Nephron progenitor cell (in vitro differentiated cells): ENCODE data around the gene PTPRK.

Experiments
- DNase-seq: peaks from one replicate; pipeline ENCODE4 v3.0.0; 2021
- H3K27ac Mint-ChIP-seq: 2 replicates; pipeline ENCODE4 v1.8.0; 2021; ENCODE audit warnings: mild to moderate bottlenecking, moderate library complexity, mixed read lengths
- H3K27me3 Mint-ChIP-seq: 2 replicates; pipeline ENCODE4 v1.8.0; 2021; ENCODE audit warnings: mild to moderate bottlenecking, low read depth, mixed read lengths; ENCODE audit not compliant: poor library complexity
- H3K36me3 Mint-ChIP-seq: 2 replicates; pipeline ENCODE4 v1.8.0; 2021; ENCODE audit warnings: low read depth, mixed read lengths
- H3K4me1 Mint-ChIP-seq: 2 replicates; pipeline ENCODE4 v1.8.0; 2021; ENCODE audit warnings: mixed read lengths
- H3K4me3 Mint-ChIP-seq: 2 replicates; pipeline ENCODE4 v1.8.0; 2021; ENCODE audit warnings: mild to moderate bottlenecking, moderate library complexity, mixed read lengths
- H3K9me3 Mint-ChIP-seq: 2 replicates; pipeline ENCODE4 v1.8.0; 2021; ENCODE audit warnings: mild to moderate bottlenecking, moderate library complexity, mixed read lengths
- TF ChIP-seq, protein P1 (sequence below): fragments of 200-600 bp; sonication (generic); IDR thresholded peaks from 2 replicates; pipeline ENCODE4 v1.5.0; 2021; ENCODE audit warnings: antibody characterized with exemption

The PTPRK gene

DNA sequence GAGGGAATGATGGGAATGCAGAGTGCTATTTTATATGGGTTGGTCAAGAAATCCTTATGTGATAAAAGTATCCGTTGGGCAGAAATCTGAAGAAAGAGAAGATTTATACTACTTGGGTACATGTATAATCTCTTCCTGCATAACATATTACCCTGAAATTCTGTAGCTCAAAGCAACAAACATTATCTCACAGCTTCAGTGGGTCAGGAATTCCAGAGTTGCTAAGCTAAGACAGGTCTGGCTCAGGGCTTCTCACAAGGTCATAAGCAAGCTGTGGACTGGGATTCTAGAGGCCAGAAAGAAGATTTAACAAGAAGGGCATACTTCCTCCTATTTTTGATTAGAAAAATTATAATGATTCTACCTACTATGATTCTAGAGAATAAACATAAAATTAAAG lies 447.0 kb downstream of the PTPRK start:
- Mint-ChIP-seq H3K27ac (no peak overlapping the region), H3K4me3 (no peak overlapping the region), H3K4me1 (no peaks in the 10 kb centered on the region), H3K36me3 (peaks cover 12% of the 10 kb centered on the region), H3K27me3 (no peaks in the 10 kb centered on the region), H3K9me3 (no peaks in the 10 kb centered on the region)
- no peak for DNase-seq
- TF ChIP-seq, protein P1, sequence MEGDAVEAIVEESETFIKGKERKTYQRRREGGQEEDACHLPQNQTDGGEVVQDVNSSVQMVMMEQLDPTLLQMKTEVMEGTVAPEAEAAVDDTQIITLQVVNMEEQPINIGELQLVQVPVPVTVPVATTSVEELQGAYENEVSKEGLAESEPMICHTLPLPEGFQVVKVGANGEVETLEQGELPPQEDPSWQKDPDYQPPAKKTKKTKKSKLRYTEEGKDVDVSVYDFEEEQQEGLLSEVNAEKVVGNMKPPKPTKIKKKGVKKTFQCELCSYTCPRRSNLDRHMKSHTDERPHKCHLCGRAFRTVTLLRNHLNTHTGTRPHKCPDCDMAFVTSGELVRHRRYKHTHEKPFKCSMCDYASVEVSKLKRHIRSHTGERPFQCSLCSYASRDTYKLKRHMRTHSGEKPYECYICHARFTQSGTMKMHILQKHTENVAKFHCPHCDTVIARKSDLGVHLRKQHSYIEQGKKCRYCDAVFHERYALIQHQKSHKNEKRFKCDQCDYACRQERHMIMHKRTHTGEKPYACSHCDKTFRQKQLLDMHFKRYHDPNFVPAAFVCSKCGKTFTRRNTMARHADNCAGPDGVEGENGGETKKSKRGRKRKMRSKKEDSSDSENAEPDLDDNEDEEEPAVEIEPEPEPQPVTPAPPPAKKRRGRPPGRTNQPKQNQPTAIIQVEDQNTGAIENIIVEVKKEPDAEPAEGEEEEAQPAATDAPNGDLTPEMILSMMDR: no peak

DNA sequence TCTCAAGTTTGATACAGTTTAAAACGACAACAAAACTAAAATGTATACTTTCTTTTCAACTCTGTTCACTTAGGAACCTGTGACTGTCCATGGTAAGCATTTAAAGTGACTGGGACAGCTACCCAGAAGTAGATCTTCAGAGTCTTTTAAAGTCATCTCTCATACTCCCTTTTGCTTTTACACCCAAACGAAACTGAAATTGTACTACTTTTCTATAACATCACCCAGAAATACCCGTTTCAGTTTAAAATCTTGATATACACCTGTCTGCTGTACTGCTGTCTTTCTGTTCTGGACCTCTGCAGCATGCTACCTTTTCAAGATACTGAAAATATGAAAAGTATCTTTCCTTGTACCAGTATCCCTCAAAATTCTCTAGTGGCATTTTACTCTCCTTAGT lies 449.2 kb downstream of the PTPRK start:
- Mint-ChIP-seq H3K27ac (peak overlapping the region; percentile 2), H3K36me3 (peaks cover 11% of the 10 kb centered on the region), H3K9me3 (no peaks in the 10 kb centered on the region), H3K4me1 (peaks cover 13% of the 10 kb centered on the region), H3K4me3 (no peak overlapping the region), H3K27me3 (no peaks in the 10 kb centered on the region)
- TF ChIP-seq, protein P1: no peak
- DNase-seq: no peak

DNA sequence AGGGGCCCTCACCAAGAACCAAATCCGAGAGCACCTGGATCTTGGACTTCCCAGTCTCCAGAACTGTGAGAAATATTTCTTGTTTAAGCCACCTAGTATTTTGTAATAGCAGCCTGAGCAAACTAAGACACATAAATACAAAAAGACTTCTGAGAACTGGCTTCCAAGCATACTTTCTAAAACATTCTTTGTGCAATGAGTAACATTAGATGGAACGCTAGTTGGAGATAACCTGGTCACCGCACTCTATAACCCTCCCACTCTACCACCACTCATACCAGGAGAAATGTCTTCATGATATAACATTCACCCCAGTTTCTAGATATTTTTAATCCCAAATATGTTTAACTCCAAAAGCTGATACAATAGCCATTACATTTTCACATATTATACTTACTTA lies 450.0 kb downstream of the PTPRK start:
- Mint-ChIP-seq H3K36me3 (peaks cover 3% of the 10 kb centered on the region), H3K4me1 (peaks cover 13% of the 10 kb centered on the region), H3K4me3 (no peak overlapping the region), H3K27ac (no peak overlapping the region), H3K27me3 (no peaks in the 10 kb centered on the region), H3K9me3 (no peaks in the 10 kb centered on the region)
- no peak for DNase-seq
- TF ChIP-seq, protein P1: no peak

DNA sequence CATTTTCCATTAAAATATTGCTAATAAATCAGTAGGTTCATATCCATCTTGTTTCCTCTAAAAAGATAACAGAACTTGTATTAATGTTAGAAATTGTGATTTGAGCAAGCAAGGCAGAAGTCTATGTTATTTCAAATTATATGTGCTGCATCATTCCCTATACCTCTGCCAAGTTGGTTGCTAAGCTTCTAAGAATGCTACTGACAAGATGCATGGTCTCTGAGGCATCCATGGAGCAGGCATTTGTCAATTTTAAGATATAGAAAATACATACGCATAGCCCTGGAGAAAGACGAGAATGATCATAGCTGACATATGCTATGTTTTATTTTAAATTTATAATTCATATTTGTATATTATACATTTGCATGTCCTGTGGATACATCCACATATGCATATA lies 451.2 kb downstream of the PTPRK start:
- Mint-ChIP-seq H3K27ac (no peak overlapping the region), H3K27me3 (no peaks in the 10 kb centered on the region), H3K36me3 (no peaks in the 10 kb centered on the region), H3K9me3 (no peaks in the 10 kb centered on the region), H3K4me1 (peaks cover 13% of the 10 kb centered on the region), H3K4me3 (no peak overlapping the region)
- TF ChIP-seq, protein P1: no peak
- no peak for DNase-seq

DNA sequence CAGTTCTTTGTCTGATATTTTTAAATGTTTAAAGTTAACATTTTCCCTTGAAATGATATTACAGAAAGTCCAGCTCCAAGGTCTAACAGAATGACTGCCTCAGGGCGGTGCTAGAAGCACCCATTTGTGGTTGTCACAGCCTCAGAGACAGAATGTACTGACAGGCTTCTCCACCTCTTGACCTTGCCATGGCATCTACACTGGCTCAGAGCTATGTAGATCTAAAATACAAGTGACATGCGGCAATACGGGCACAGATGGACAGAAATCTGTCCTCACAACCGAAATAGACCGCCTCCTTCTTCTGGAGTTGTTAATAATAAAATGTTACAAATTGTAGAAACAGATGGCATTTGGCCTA lies 452.3 kb downstream of the PTPRK start:
- Mint-ChIP-seq H3K27me3 (no peaks in the 10 kb centered on the region), H3K4me3 (no peak overlapping the region), H3K4me1 (peaks cover 13% of the 10 kb centered on the region), H3K27ac (no peak overlapping the region), H3K36me3 (no peaks in the 10 kb centered on the region), H3K9me3 (no peaks in the 10 kb centered on the region)
- no peak for DNase-seq
- TF ChIP-seq, protein P1: no peak

DNA sequence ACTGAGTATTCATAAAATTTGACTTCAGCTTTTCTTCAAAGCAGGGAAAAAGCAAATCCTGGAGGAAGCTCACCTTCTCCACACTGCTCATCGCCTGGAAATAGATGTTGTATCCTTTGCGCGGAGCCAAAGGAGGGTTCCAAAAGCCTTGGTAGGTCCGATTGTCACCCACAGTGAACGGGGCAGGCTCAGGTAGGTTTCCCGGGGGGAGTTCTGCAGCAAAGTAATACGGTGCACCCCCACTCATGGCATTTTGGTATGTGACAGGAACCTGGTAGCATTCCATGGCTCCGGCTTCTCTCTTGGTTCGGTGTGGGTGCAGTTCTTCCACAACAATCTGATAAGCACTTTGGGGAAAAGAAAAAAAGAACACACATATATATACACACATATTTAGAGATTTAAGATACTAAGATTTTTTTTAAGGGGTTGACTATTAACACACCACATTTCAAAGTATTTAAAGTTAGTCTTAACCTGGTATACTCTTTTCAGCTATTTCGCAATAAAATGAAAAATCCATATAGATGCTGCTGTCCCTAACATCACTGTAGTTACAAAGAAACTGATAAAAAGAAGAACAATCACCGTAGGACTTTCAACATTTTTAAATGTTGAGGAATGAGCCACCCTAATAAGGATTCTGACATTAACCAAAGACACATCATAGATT lies 452.8 kb downstream of the PTPRK start:
- H3K27me3 Mint-ChIP-seq: no peaks in the 10 kb centered on the region
- DNase-seq: no peak
- no peaks in the 10 kb centered on the region for H3K9me3 Mint-ChIP-seq
- H3K4me3 Mint-ChIP-seq: no peak overlapping the region
- H3K36me3 Mint-ChIP-seq: no peaks in the 10 kb centered on the region
- peaks cover 13% of the 10 kb centered on the region for H3K4me1 Mint-ChIP-seq
- TF ChIP-seq, protein P1: no peak
- peak overlapping the region; percentile 83 for H3K27ac Mint-ChIP-seq
